Measurements from ENCODE around the gene CELA2B.

CELA2B gene

DNA sequence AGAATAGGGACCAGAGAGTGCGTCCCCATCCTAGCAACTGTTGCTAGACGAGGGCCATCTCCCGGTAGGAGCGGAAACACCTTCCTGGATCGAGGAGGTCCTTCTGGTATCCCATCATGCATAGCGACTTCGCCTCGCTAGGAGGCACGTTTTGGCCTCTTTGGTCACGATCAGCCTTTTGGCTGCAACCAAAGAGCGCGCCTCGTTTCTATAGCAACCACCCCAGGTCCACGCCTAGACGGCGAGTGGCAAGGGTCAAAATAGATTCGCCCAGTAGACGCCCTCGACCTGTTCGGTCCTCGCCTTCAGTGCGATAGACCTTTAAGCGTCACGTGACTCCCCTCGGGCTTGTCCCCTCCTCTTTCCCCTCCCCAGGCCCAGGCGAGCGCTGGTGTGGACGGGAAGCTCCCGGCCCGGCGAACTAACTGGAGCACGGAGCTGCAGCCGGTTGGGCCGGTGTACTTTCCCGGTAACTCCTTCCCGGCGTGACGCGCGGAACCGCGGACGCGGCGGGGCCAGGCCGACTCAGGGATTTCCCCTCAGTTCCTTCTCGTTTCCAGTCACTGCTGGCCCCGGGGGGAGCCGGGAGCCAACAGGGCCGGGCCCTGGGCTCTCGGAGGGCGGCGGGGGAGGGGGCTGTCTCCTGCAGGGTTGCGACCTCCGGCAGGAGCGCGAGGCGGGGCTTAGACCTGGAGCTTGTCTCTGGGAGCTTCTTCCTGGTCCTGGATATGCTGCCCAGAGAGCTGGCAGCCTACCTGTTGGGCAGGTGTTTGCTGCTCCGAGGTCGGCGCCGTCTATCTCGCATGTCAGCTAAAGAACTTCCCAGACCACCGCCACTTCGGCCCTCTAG is 50.8 kb downstream of the CELA2B start, which contains the start of gene DNAJC16:
TSS of gene DNAJC16 (plus strand) at position 359 of the 850 bp plus-strand sequence. CDS start 2,258 bp downstream, outside the sequence.
- DNase-seq: peak; percentile 99

GRCh38 chr1:15531003-15531402 is 55.1 kb downstream of the CELA2B start:
- no peak for DNase-seq

DNA sequence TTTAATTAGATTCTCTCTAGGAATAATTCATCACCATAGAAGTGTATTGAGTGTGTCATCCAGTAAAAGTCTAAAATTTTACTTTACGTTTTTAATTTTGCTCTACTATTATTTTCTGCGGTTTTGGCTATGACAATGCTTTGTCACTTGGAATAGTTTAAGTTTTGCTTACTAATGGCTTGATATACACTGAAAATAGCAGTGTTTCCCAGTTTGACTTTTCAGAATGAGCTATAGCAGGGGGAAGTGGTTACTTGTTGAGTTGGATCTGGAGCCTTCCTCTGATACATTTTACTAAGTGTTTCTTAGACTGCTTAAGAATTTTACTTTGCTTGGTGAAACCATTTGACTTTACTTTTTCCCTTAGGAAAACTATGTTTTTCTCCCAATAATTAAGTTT is 55.8 kb downstream of the CELA2B start:
- no peak for DNase-seq

GRCh38 chr1:15538771-15539170 is 62.9 kb downstream of the CELA2B start:
- DNase-seq: no peak

DNA sequence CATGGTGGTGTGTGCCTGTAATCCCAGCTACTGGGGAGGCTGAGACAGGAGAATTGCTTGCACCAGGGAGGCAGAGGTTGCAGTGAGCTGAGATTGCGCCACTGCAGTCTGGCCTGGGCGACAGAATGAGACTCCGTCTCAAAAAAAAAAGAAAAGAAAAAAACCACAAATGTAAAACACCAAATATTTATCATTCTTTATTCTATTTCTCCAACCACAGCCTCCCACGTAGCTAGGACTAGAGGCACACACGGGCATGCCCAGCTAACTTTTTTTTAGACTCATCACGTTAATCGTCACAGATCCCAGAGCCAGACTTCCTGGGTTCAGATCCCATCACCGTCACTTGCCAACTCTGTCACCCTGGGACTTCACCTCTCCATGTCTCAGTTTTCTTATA is 64.3 kb downstream of the CELA2B start:
- DNase-seq: no peak

All from NCI-H526 treated with DMSO at 0.1 percent for 48 hours (cell line).